ENCODE data around the gene LEFTY2. TPM values are rescaled to one million over a fixed set of nuclear protein-coding genes. Genes with fewer than 3 reads are reported as not detected.

Gene LEFTY2
- total RNA-seq, 1 donor from 2014 or later: 2.7 TPM

- peaks cover 22% of the 10 kb centered on the region for H3K4me1 ChIP-seq
- H3K27ac ChIP-seq: no peak overlapping the region
- TF ChIP-seq POLR2AphosphoS5 (IDR thresholded peaks at IDR 0.05; ENCODE audit: insufficient read depth in 1 of 2, low read depth in 1 of 2): no peak
- DNase-seq (ENCODE audit: extremely low spot score in 2 of 2): no peak
- H3K27me3 ChIP-seq: no peaks in the 10 kb centered on the region
- H3K36me3 ChIP-seq: no peaks in the 10 kb centered on the region
- no peak overlapping the region for H3K4me3 ChIP-seq
- intact Hi-C loops (cut with DNase I): no loop called here
- no peaks in the 10 kb centered on the region for H3K9me3 ChIP-seq
Observed at GRCh38 chr1:225944951-225945350, 3.9 kb upstream of the LEFTY2 start.

GRCh38 chr1:225944387-225944786 is 3.4 kb upstream of the LEFTY2 start:
- TF ChIP-seq POLR2A (IDR thresholded peaks at IDR 0.05) (no peak), POLR2AphosphoS5 (IDR thresholded peaks at IDR 0.05; ENCODE audit: insufficient read depth in 1 of 2, low read depth in 1 of 2) (no peak), CTCF (IDR thresholded peaks at IDR 0.05) (no peak)
- Histone ChIP-seq H3K4me3 (no peak overlapping the region), H3K9me3 (no peaks in the 10 kb centered on the region), H3K27me3 (no peaks in the 10 kb centered on the region), H3K36me3 (no peaks in the 10 kb centered on the region), H3K4me1 (peaks cover 22% of the 10 kb centered on the region), H3K27ac (no peak overlapping the region)
- DNase-seq (ENCODE audit: extremely low spot score in 2 of 2): no peak
- intact Hi-C loops (cut with DNase I): no loop called here

GRCh38 chr1:225943582-225943981 is 2.6 kb upstream of the LEFTY2 start:
- DNase-seq (ENCODE audit: extremely low spot score in 2 of 2): no peak
- Histone ChIP-seq H3K4me1 (peaks cover 22% of the 10 kb centered on the region), H3K9me3 (no peaks in the 10 kb centered on the region), H3K4me3 (no peak overlapping the region), H3K27ac (no peak overlapping the region), H3K27me3 (no peaks in the 10 kb centered on the region), H3K36me3 (no peaks in the 10 kb centered on the region)
- TF ChIP-seq POLR2AphosphoS5 (IDR thresholded peaks at IDR 0.05; ENCODE audit: insufficient read depth in 1 of 2, low read depth in 1 of 2): no peak
- TF ChIP-seq POLR2A (IDR thresholded peaks at IDR 0.05): no peak
- TF ChIP-seq CTCF (IDR thresholded peaks at IDR 0.05): no peak
- intact Hi-C loops (cut with DNase I): no loop called here

- TF ChIP-seq CTCF (IDR thresholded peaks at IDR 0.05): no peak
- TF ChIP-seq POLR2AphosphoS5 (IDR thresholded peaks at IDR 0.05; ENCODE audit: insufficient read depth in 1 of 2, low read depth in 1 of 2): no peak
- no peak for TF ChIP-seq POLR2A (IDR thresholded peaks at IDR 0.05)
- intact Hi-C loops (cut with DNase I): no loop called here
- Histone ChIP-seq H3K9me3 (no peaks in the 10 kb centered on the region), H3K27ac (no peak overlapping the region), H3K27me3 (no peaks in the 10 kb centered on the region), H3K36me3 (no peaks in the 10 kb centered on the region), H3K4me1 (peaks cover 22% of the 10 kb centered on the region), H3K4me3 (no peak overlapping the region)
- DNase-seq (ENCODE audit: extremely low spot score in 2 of 2): no peak
Observed at GRCh38 chr1:225942574-225942973, 1.6 kb upstream of the LEFTY2 start.

GRCh38 chr1:225941942-225942222 is 862 bp upstream of the LEFTY2 start:
- H3K27ac ChIP-seq: no peak overlapping the region

More at GRCh38 chr1:225941942-225942222, 862 bp upstream of the LEFTY2 start:
- TF ChIP-seq POLR2A (IDR thresholded peaks at IDR 0.05) (no peak), POLR2AphosphoS5 (IDR thresholded peaks at IDR 0.05; ENCODE audit: insufficient read depth in 1 of 2, low read depth in 1 of 2) (no peak), CTCF (IDR thresholded peaks at IDR 0.05) (no peak)
- Histone ChIP-seq H3K36me3 (no peaks in the 10 kb centered on the region), H3K4me1 (peaks cover 22% of the 10 kb centered on the region), H3K27me3 (no peaks in the 10 kb centered on the region), H3K4me3 (no peak overlapping the region), H3K9me3 (no peaks in the 10 kb centered on the region)
- no peak for DNase-seq (ENCODE audit: extremely low spot score in 2 of 2)
- intact Hi-C loops (cut with DNase I): no loop called here
